Neural cell (in vitro differentiated cells): ENCODE results near the gene PLIN3. TPM values are rescaled to one million over a fixed set of nuclear protein-coding genes. Genes with fewer than 3 reads are reported as not detected.
"Not testable (repeated sequence)": the region's sequence is repeated elsewhere in the genome, so short reads cannot be mapped to it uniquely, and the experiment has no call there.

ENCODE experiments used
- H2AFZ ChIP-seq: fragments of 200-600, 300-800 bp; sonication (generic), shearing (Covaris generic); 2 replicates; pipeline ENCODE4 v1.6.0; 2014; ENCODE audit warnings: low read depth, mild to moderate bottlenecking, antibody characterized with exemption, low read length, moderate library complexity
- H3F3A ChIP-seq: fragments of 200-600 bp; shearing (Covaris generic); 2 replicates; pipeline ENCODE4 v1.6.1; 2016; ENCODE audit warnings: mild to moderate bottlenecking, moderate library complexity, mixed read lengths, antibody characterized with exemption, low read length; ENCODE audit not compliant: insufficient read depth, poor library complexity, severe bottlenecking
- H3K27ac ChIP-seq: fragments of 200-600, 300-800 bp; sonication (generic), shearing (Covaris generic); 2 replicates; pipeline ENCODE4 v1.5.1; 2014; ENCODE audit warnings: mild to moderate bottlenecking, low read length, moderate library complexity
- H3K27me3 ChIP-seq: fragments of 300-800, 200-600 bp; sonication (generic), shearing (Covaris generic); 2 replicates; pipeline ENCODE4 v1.6.0; 2014; ENCODE audit warnings: mild to moderate bottlenecking, low read depth, low read length, moderate library complexity; ENCODE audit not compliant: insufficient read depth
- H3K36me3 ChIP-seq: fragments of 300-800, 200-600 bp; sonication (generic), shearing (Covaris generic); 2 replicates; pipeline ENCODE4 v1.5.1; 2014; ENCODE audit warnings: mild to moderate bottlenecking, antibody characterized with exemption, low read length, moderate library complexity; ENCODE audit not compliant: insufficient read depth
- H3K4me2 ChIP-seq: fragments of 300-800, 200-600 bp; sonication (generic), shearing (Covaris generic); 2 replicates; pipeline ENCODE4 v1.6.0; 2014; ENCODE audit warnings: mild to moderate bottlenecking, low read length
- H3K4me3 ChIP-seq: fragments of 300-800, 200-600 bp; sonication (generic), shearing (Covaris generic); 2 replicates; pipeline ENCODE4 v1.5.1; 2014; ENCODE audit warnings: mild to moderate bottlenecking, low read length, moderate library complexity
- H3K79me2 ChIP-seq: fragments of 200-600 bp; shearing (Covaris generic); replicated peaks from 2 replicates; pipeline ENCODE4 v1.6.0; 2014; ENCODE audit warnings: mild to moderate bottlenecking, low read length, moderate library complexity; ENCODE audit not compliant: insufficient read depth
- H3K9ac ChIP-seq: fragments of 300-800, 200-600 bp; sonication (generic), shearing (Covaris generic); 2 replicates; pipeline ENCODE4 v1.6.1; 2016; ENCODE audit warnings: mild to moderate bottlenecking, low read length, mixed read lengths
- H3K9me2 ChIP-seq: fragments of 200-600 bp; shearing (Covaris generic); 2 replicates; pipeline ENCODE4 v1.6.1; 2016; ENCODE audit warnings: mild to moderate bottlenecking, low read length, mixed read lengths; ENCODE audit not compliant: insufficient read depth
- H3K9me3 ChIP-seq: fragments of 200-600, 300-800 bp; sonication (generic), shearing (Covaris generic); 2 replicates; pipeline ENCODE4 v1.6.1; 2016; ENCODE audit warnings: mild to moderate bottlenecking, mixed run types, low read length, moderate library complexity, mixed read lengths
- H4K20me1 ChIP-seq: fragments of 200-600 bp; shearing (Covaris generic); 2 replicates; pipeline ENCODE4 v1.6.1; 2016; ENCODE audit warnings: mild to moderate bottlenecking, mixed run types; ENCODE audit not compliant: insufficient read depth
- CTCF ChIP-seq: fragments of 450-650 bp; IDR thresholded peaks from 2 replicates; pipeline ENCODE4 v1.5.1; 2014; ENCODE audit warnings: antibody characterized with exemption, mild to moderate bottlenecking, moderate library complexity; ENCODE audit not compliant: poor library complexity, severe bottlenecking
- EP300 ChIP-seq: fragments of 450-650 bp; conservative IDR thresholded peaks from 2 replicates; pipeline ENCODE4 v1.6.1; 2014; ENCODE audit warnings: antibody characterized with exemption, mild to moderate bottlenecking, moderate library complexity; ENCODE audit not compliant: poor library complexity, severe bottlenecking
- EZH2 ChIP-seq: fragments of 200-600, 300-800 bp; shearing (Covaris generic), sonication (generic); IDR thresholded peaks from 2 replicates; pipeline ENCODE4 v1.6.1; 2014; ENCODE audit warnings: antibody characterized with exemption, low read length, borderline replicate concordance, mild to moderate bottlenecking; ENCODE audit not compliant: insufficient read depth, poor library complexity, severe bottlenecking
- MXI1 ChIP-seq: fragments of 450-650 bp; conservative IDR thresholded peaks from 2 replicates; pipeline ENCODE4 v1.6.1; 2014; ENCODE audit warnings: antibody characterized with exemption, mild to moderate bottlenecking; ENCODE audit not compliant: poor library complexity, severe bottlenecking
- POLR2AphosphoS5 ChIP-seq: IDR thresholded peaks from 2 replicates; pipeline ENCODE4 v1.6.1; 2012
- RAD21 ChIP-seq: fragments of 450-650 bp; conservative IDR thresholded peaks from 2 replicates; pipeline ENCODE4 v1.6.1; 2014; ENCODE audit warnings: antibody characterized with exemption, mild to moderate bottlenecking, moderate library complexity
- SMC3 ChIP-seq: fragments of 450-650 bp; conservative IDR thresholded peaks from 2 replicates; pipeline ENCODE4 v1.6.1; 2014; ENCODE audit warnings: antibody characterized with exemption, mild to moderate bottlenecking, moderate library complexity; ENCODE audit not compliant: poor library complexity
- TAF1 ChIP-seq: IDR thresholded peaks from 2 replicates; pipeline ENCODE4 v1.6.1; 2012; ENCODE audit warnings: low read depth
- polyA plus RNA-seq: library from polyadenylated mRNA; depleted of rRNA; stranded (reverse); fragments of >200 nt; gene quantifications from 2 replicates; pipeline ENCODE4 v1.2.3, GENCODE V29; 2014
- TF ChIP-seq, protein P1 (sequence below): IDR thresholded peaks from 2 replicates; pipeline ENCODE4 v1.6.1; 2012; ENCODE audit warnings: borderline replicate concordance

PLIN3 gene
- polyA plus RNA-seq, 1 donor from 2014 or later = 0.71 TPM

GRCh38 chr19:4792019-4792865, 75.2 kb downstream of the PLIN3 start:
- Histone ChIP-seq H3K4me3 (peak overlapping the region; percentile 82), H3K4me2 (peak overlapping the region; percentile 70), H3K9ac (peak overlapping the region; percentile 93), H3K27ac (peak overlapping the region; percentile 85), H3K79me2 (peaks cover 36% of the 10 kb centered on the region)
- not testable (repeated sequence) for H3K9me3 ChIP-seq, H3K36me3 ChIP-seq, H4K20me1 ChIP-seq, H2AFZ ChIP-seq, H3K27me3 ChIP-seq, H3F3A ChIP-seq, H3K9me2 ChIP-seq
- peak; percentile 53 for TF ChIP-seq MXI1

DNA sequence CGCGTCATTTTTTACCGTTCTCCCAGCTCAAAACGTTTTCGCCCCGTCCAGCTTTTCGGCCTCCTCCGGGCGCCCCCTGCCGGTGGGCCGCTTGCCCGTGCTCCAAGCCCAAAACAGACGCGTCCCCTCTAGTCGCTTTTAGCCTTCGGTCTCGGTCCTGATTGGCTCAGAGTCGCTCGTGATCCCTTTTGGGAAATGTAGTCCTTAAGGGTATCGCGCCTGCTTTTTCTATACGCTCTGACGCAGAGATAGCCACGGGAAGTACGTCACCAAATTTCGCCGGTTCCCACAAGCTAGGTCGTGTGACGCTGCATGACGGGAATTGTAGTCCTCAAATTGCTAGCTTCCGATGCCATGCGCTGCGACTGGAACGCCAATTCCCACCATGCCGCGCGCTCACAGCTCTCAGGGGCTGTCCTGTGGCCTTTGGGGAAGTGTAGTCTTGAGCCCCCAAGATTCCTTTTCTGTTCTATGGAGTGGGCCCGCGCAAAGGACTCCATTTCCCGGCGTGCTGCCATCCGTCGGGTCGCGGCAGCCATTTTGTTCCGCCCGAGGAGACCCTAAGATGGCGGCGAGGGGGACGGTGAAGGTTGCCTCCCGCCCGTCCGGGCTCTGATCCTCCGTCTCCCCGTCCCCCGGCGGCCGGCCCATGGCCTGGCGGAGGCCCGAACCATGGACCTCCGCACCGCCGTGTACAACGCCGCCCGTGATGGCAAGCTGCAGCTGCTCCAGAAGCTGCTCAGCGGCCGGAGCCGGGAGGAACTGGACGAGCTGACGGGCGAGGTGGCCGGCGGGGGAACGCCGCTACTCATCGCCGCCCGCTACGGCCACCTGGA, 76.1 kb downstream of the PLIN3 start, which contains the start of gene FEM1A:
TSS of gene FEM1A (plus strand) at position 552 of the 836 bp plus-strand sequence. CDS start at position 673, 121 bp downstream.
- H2AFZ ChIP-seq = no peak within 1 kb of the TSS
- H3F3A ChIP-seq = no peaks in the 10 kb centered on the region
- peak within 1 kb of the TSS; percentile 93 for H3K9ac ChIP-seq
- H3K27ac ChIP-seq = peak within 1 kb of the TSS; percentile 85
- H3K9me3 ChIP-seq = no peaks in the 10 kb centered on the region
- H3K36me3 ChIP-seq = no peaks in the 10 kb centered on the region
- no peaks in the 10 kb centered on the region for H3K9me2 ChIP-seq
- TF ChIP-seq, protein P1, sequence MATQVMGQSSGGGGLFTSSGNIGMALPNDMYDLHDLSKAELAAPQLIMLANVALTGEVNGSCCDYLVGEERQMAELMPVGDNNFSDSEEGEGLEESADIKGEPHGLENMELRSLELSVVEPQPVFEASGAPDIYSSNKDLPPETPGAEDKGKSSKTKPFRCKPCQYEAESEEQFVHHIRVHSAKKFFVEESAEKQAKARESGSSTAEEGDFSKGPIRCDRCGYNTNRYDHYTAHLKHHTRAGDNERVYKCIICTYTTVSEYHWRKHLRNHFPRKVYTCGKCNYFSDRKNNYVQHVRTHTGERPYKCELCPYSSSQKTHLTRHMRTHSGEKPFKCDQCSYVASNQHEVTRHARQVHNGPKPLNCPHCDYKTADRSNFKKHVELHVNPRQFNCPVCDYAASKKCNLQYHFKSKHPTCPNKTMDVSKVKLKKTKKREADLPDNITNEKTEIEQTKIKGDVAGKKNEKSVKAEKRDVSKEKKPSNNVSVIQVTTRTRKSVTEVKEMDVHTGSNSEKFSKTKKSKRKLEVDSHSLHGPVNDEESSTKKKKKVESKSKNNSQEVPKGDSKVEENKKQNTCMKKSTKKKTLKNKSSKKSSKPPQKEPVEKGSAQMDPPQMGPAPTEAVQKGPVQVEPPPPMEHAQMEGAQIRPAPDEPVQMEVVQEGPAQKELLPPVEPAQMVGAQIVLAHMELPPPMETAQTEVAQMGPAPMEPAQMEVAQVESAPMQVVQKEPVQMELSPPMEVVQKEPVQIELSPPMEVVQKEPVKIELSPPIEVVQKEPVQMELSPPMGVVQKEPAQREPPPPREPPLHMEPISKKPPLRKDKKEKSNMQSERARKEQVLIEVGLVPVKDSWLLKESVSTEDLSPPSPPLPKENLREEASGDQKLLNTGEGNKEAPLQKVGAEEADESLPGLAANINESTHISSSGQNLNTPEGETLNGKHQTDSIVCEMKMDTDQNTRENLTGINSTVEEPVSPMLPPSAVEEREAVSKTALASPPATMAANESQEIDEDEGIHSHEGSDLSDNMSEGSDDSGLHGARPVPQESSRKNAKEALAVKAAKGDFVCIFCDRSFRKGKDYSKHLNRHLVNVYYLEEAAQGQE = peak; percentile 70
- TF ChIP-seq POLR2AphosphoS5 = peak; percentile 96
- peak; percentile 64 for TF ChIP-seq MXI1
- TF ChIP-seq RAD21 = peak; percentile 100
- no peak for TF ChIP-seq EZH2
- peak; percentile 90 for TF ChIP-seq TAF1
- peak; percentile 37 for TF ChIP-seq EP300
- TF ChIP-seq SMC3 = peak; percentile 100
- TF ChIP-seq CTCF = peak; percentile 99
- H3K27me3 ChIP-seq = no peaks in the 10 kb centered on the region
- peaks cover 31% of the 10 kb centered on the region for H3K79me2 ChIP-seq
- peak within 1 kb of the TSS; percentile 82 for H3K4me3 ChIP-seq
- H4K20me1 ChIP-seq = no peaks in the 10 kb centered on the region
- H3K4me2 ChIP-seq = peak within 1 kb of the TSS; percentile 70

Other genes with a start within 250 kb of the PLIN3 start
- gene TNFAIP8L1, start 228.2 kb downstream of the PLIN3 start, polyA plus RNA-seq = 0.99 and 1.6 TPM in 2 replicates
- 73.2 and 92.7 TPM in 2 replicates for gene MYDGF, start 197.3 kb downstream of the PLIN3 start, polyA plus RNA-seq
- 11.7 and 34.9 TPM in 2 replicates for gene DPP9, start 143.8 kb downstream of the PLIN3 start, polyA plus RNA-seq
- gene FEM1A, start 75.9 kb downstream of the PLIN3 start, polyA plus RNA-seq = 8.7 and 9.4 TPM in 2 replicates
- not detected in 2 replicates for gene TICAM1, start 36.0 kb downstream of the PLIN3 start, polyA plus RNA-seq
- not detected in 2 replicates for gene ARRDC5, start 35.2 kb upstream of the PLIN3 start, polyA plus RNA-seq
- gene UHRF1, start 41.8 kb upstream of the PLIN3 start, polyA plus RNA-seq = 1.8 and 3.0 TPM in 2 replicates
- 19.1 and 19.6 TPM in 2 replicates for gene KDM4B, start 101.4 kb upstream of the PLIN3 start, polyA plus RNA-seq